SK-N-SH treated with all-trans-retinoic acid at 6 μM for 48 hours (cell line): Measurements from ENCODE around the gene KLF11.

Experiments
- ATAC-seq: fragments of 200-7000 bp; cut with Tn5 transposase; 3 replicates; pipeline ENCODE4 v1.9.1; 2020; ENCODE audit warnings: mild to moderate bottlenecking, moderate library complexity
- ARNTL ChIP-seq: fragments of 450-650 bp; formaldehyde crosslinking; IDR thresholded peaks from 2 replicates; pipeline ENCODE4 v1.5.0; 2020; ENCODE audit warnings: low read depth, mild to moderate bottlenecking, moderate library complexity, borderline replicate concordance
- CSDC2 ChIP-seq: fragments of 250-450 bp; sonication (Bioruptor Pico); IDR thresholded peaks from 2 replicates; pipeline ENCODE4 v1.5.0; 2020; ENCODE audit warnings: mild to moderate bottlenecking, moderate library complexity
- CSRNP3 ChIP-seq: fragments of 250-450 bp; sonication (Bioruptor Pico); IDR thresholded peaks from 2 replicates; pipeline ENCODE4 v1.5.1; 2021; ENCODE audit warnings: mild to moderate bottlenecking, moderate library complexity
- ESRRG ChIP-seq: fragments of 250-450 bp; sonication (Bioruptor Pico); IDR thresholded peaks from 2 replicates; pipeline ENCODE4 v1.6.1; 2021; ENCODE audit warnings: mild to moderate bottlenecking
- GLIS3 ChIP-seq: fragments of 250-450 bp; sonication (Bioruptor Pico); IDR thresholded peaks from 2 replicates; pipeline ENCODE4 v1.5.0; 2020; ENCODE audit warnings: mild to moderate bottlenecking, moderate library complexity
- ISL1 ChIP-seq: fragments of 250-450 bp; sonication (Bioruptor Pico); IDR thresholded peaks from 2 replicates; pipeline ENCODE4 v2.1.2; 2022; ENCODE audit warnings: mild to moderate bottlenecking, moderate library complexity
- OSR1 ChIP-seq: fragments of 250-450 bp; sonication (Bioruptor Pico); IDR thresholded peaks from 2 replicates; pipeline ENCODE4 v1.8.0; 2022; ENCODE audit warnings: moderate library complexity, mild to moderate bottlenecking, inconsistent platforms
- POU6F1 ChIP-seq: fragments of 250-450 bp; sonication (Bioruptor Pico); IDR thresholded peaks from 2 replicates; pipeline ENCODE4 v1.8.0; 2021; ENCODE audit warnings: low read depth, mild to moderate bottlenecking, moderate library complexity, borderline replicate concordance
- PPARA ChIP-seq: fragments of 250-450 bp; sonication (Bioruptor Pico); IDR thresholded peaks from 2 replicates; pipeline ENCODE4 v1.5.0; 2020; ENCODE audit warnings: mild to moderate bottlenecking, borderline replicate concordance
- SNAI2 ChIP-seq: fragments of 250-450 bp; sonication (Bioruptor Pico); IDR thresholded peaks from 2 replicates; pipeline ENCODE4 v1.5.0; 2020; ENCODE audit warnings: mild to moderate bottlenecking, moderate library complexity
- TCF4 ChIP-seq: fragments of 250-450 bp; sonication (Bioruptor Pico); IDR thresholded peaks from 2 replicates; pipeline ENCODE4 v1.8.0; 2021; ENCODE audit warnings: mild to moderate bottlenecking, moderate library complexity, borderline replicate concordance
- TOX ChIP-seq: fragments of 250-450 bp; sonication (Bioruptor Pico); IDR thresholded peaks from 2 replicates; pipeline ENCODE4 v1.8.0; 2021; ENCODE audit warnings: mild to moderate bottlenecking, moderate library complexity, borderline replicate concordance
- ZC3H10 ChIP-seq: fragments of 250-450 bp; sonication (Bioruptor Pico); IDR thresholded peaks from 2 replicates; pipeline ENCODE4 v1.5.1; 2021; ENCODE audit warnings: mild to moderate bottlenecking, moderate library complexity
- ZFP3 ChIP-seq: fragments of 250-450 bp; sonication (Bioruptor Pico); IDR thresholded peaks from 2 replicates; pipeline ENCODE4 v1.5.0; 2020; ENCODE audit warnings: mild to moderate bottlenecking, moderate library complexity
- ZFP30 ChIP-seq: fragments of 450-650 bp; formaldehyde crosslinking; IDR thresholded peaks from 2 replicates; pipeline ENCODE4 v1.5.0; 2022; ENCODE audit warnings: mild to moderate bottlenecking, moderate library complexity
- ZNF8 ChIP-seq: fragments of 450-650 bp; formaldehyde crosslinking; IDR thresholded peaks from 2 replicates; pipeline ENCODE4 v1.5.0; 2020; ENCODE audit warnings: mild to moderate bottlenecking, moderate library complexity
- TF ChIP-seq, protein P1 (sequence below): fragments of 250-450 bp; sonication (Bioruptor Pico); IDR thresholded peaks from 2 replicates; pipeline ENCODE4 v1.5.0; 2020; ENCODE audit warnings: mild to moderate bottlenecking, moderate library complexity
- TF ChIP-seq, protein P2 (sequence below): fragments of 250-450 bp; sonication (Bioruptor Pico); IDR thresholded peaks from 2 replicates; pipeline ENCODE4 v1.8.0; 2020; ENCODE audit warnings: mild to moderate bottlenecking, moderate library complexity, borderline replicate concordance

KLF11 gene

DNA sequence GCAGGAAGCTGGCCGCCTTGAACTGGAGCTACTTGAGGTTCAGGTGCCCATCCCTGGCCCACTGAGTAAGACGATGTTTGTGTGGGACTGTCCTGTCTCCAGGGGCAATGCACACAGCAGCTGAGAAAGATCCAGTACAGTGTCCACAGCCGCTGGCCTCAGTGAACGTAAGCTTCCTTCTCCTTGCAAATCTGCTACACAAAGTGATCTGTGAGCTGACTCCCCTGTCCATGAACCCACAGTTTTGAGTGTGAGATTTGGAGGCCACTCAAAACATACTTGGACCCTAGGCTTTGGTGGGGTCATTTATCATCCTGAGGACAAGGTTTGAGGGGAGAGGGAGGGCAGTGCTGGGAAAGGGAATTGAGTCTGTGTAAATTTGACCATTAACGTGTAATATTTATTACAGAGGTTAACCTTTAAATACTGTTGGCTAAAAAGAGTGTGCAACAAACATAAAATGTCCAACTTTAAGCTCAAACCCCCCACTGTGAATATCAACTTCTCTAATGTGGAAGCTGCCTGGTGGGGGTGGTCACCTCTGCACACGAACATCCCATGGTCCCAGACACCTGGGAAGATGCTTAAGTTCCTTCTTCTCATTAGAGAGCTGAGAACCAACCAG, 41.8 kb downstream of the KLF11 start:
- TF ChIP-seq, protein P1, sequence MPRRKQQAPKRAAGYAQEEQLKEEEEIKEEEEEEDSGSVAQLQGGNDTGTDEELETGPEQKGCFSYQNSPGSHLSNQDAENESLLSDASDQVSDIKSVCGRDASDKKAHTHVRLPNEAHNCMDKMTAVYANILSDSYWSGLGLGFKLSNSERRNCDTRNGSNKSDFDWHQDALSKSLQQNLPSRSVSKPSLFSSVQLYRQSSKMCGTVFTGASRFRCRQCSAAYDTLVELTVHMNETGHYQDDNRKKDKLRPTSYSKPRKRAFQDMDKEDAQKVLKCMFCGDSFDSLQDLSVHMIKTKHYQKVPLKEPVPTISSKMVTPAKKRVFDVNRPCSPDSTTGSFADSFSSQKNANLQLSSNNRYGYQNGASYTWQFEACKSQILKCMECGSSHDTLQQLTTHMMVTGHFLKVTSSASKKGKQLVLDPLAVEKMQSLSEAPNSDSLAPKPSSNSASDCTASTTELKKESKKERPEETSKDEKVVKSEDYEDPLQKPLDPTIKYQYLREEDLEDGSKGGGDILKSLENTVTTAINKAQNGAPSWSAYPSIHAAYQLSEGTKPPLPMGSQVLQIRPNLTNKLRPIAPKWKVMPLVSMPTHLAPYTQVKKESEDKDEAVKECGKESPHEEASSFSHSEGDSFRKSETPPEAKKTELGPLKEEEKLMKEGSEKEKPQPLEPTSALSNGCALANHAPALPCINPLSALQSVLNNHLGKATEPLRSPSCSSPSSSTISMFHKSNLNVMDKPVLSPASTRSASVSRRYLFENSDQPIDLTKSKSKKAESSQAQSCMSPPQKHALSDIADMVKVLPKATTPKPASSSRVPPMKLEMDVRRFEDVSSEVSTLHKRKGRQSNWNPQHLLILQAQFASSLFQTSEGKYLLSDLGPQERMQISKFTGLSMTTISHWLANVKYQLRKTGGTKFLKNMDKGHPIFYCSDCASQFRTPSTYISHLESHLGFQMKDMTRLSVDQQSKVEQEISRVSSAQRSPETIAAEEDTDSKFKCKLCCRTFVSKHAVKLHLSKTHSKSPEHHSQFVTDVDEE (CRISPR knock-in tag), result no peak
- TF ChIP-seq CSDC2 (no peak), ZFP30 (CRISPR knock-in tag) (no peak), ARNTL (CRISPR knock-in tag) (no peak)
- TF ChIP-seq, protein P2, sequence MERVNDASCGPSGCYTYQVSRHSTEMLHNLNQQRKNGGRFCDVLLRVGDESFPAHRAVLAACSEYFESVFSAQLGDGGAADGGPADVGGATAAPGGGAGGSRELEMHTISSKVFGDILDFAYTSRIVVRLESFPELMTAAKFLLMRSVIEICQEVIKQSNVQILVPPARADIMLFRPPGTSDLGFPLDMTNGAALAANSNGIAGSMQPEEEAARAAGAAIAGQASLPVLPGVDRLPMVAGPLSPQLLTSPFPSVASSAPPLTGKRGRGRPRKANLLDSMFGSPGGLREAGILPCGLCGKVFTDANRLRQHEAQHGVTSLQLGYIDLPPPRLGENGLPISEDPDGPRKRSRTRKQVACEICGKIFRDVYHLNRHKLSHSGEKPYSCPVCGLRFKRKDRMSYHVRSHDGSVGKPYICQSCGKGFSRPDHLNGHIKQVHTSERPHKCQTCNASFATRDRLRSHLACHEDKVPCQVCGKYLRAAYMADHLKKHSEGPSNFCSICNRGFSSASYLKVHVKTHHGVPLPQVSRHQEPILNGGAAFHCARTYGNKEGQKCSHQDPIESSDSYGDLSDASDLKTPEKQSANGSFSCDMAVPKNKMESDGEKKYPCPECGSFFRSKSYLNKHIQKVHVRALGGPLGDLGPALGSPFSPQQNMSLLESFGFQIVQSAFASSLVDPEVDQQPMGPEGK (CRISPR knock-in tag), result no peak
- no peak for ATAC-seq

DNA sequence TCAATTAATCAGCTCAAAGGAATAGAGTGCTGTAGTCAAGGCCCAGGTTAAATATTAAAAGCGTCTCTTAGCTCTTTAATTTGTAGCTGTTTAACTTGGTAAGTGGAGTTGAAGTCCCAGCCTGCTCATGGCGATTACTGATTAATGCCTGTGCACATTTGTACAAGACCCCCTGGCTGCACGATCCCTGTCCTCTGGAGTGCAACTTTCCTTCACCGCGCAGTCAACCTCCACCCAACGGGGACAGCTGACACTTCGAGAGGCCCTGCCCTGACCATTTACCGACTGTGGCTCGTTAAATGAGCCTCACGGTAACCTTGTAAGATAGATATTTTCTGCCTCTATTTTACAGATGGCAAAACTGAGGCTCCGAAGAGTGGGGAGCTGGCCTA, 42.3 kb downstream of the KLF11 start:
- no peak for ATAC-seq
- TF ChIP-seq CSDC2 (no peak), ZNF8 (no peak), POU6F1 (CRISPR knock-in tag) (no peak), ISL1 (CRISPR knock-in tag) (no peak), SNAI2 (CRISPR knock-in tag) (no peak), TOX (CRISPR knock-in tag) (no peak), ZFP3 (CRISPR knock-in tag) (no peak), CSRNP3 (CRISPR knock-in tag) (no peak), TCF4 (CRISPR knock-in tag) (no peak), PPARA (CRISPR knock-in tag) (no peak), OSR1 (CRISPR knock-in tag) (no peak), ZC3H10 (CRISPR knock-in tag) (no peak), ZFP30 (CRISPR knock-in tag) (no peak), GLIS3 (CRISPR knock-in tag) (no peak)
- TF ChIP-seq, protein P1 (CRISPR knock-in tag), result no peak

DNA sequence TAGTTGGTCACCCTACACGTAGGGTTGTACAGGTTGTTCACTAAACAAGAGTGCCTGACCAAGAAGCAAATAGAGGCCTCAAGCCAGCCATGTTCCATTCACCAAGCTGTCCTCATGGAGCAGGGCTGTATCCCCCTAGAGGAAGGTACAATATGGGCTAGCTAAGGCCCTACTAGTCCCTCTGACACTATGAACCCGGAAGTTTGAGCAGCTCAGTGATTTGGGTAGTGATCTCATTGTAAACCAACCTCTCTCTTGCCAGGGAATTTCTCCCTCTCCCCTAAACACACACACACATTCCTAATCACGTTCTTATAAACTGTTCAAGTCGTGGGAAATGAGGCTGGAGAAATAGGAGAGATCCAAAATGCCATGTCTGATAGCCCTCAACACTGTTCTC, 43.6 kb downstream of the KLF11 start:
- TF ChIP-seq ZC3H10 (CRISPR knock-in tag) (no peak), SNAI2 (CRISPR knock-in tag) (no peak), ZFP3 (CRISPR knock-in tag) (no peak), TCF4 (CRISPR knock-in tag) (no peak), ZFP30 (CRISPR knock-in tag) (no peak), PPARA (CRISPR knock-in tag) (no peak), ESRRG (no peak), ISL1 (CRISPR knock-in tag) (no peak), CSDC2 (no peak)
- TF ChIP-seq, protein P2 (CRISPR knock-in tag), result no peak
- no peak for ATAC-seq
